GM19468 (cell line): Measurements from ENCODE around the gene BMP8A.
"Not testable (repeated sequence)": the region's sequence is repeated elsewhere in the genome, so short reads cannot be mapped to it uniquely, and the experiment has no call there.

Source experiments
- ATAC-seq: cut with Tn5 transposase; IDR thresholded peaks from one replicate; pipeline ENCODE4 v1.9.1; 2021; ENCODE audit warnings: mild to moderate bottlenecking, moderate library complexity, moderate number of reproducible peaks; ENCODE audit not compliant: unreplicated experiment; ENCODE audit errors: extremely low read depth

Gene BMP8A

GRCh38 chr1:39500862-39501389 lies 9.5 kb downstream of the BMP8A start:
- ATAC-seq = no peak

GRCh38 chr1:39501666-39502065 lies 10.2 kb downstream of the BMP8A start:
- ATAC-seq = no peak

- ATAC-seq = not testable (repeated sequence)
These were observed 13.0 kb downstream of the BMP8A start for GRCh38 chr1:39504436-39504835.

- ATAC-seq = no peak
These were observed 13.9 kb downstream of the BMP8A start for GRCh38 chr1:39505289-39505688.

GRCh38 chr1:39507230-39507928 lies 15.9 kb downstream of the BMP8A start:
- ATAC-seq = no peak

GRCh38 chr1:39508266-39508665 lies 16.8 kb downstream of the BMP8A start:
- no peak for ATAC-seq

- no peak for ATAC-seq
These were observed 17.4 kb downstream of the BMP8A start for GRCh38 chr1:39508857-39509305.

GRCh38 chr1:39509360-39510009 lies 18.0 kb downstream of the BMP8A start:
- peak; percentile 7 for ATAC-seq

- ATAC-seq = not testable (repeated sequence)
These were observed 19.2 kb downstream of the BMP8A start for GRCh38 chr1:39510570-39511186.

- ATAC-seq = not testable (repeated sequence)
These were observed 20.0 kb downstream of the BMP8A start for GRCh38 chr1:39511477-39511876.

GRCh38 chr1:39512234-39512847 lies 20.9 kb downstream of the BMP8A start:
- not testable (repeated sequence) for ATAC-seq

GRCh38 chr1:39514710-39515124 lies 23.3 kb downstream of the BMP8A start:
- not testable (repeated sequence) for ATAC-seq

- ATAC-seq = not testable (repeated sequence)
These were observed 24.0 kb downstream of the BMP8A start for GRCh38 chr1:39515131-39516086.

- ATAC-seq = not testable (repeated sequence)
These were observed 25.4 kb downstream of the BMP8A start for GRCh38 chr1:39516841-39517240.

- not testable (repeated sequence) for ATAC-seq
These were observed 26.5 kb downstream of the BMP8A start for GRCh38 chr1:39517936-39518335.

- ATAC-seq = not testable (repeated sequence)
These were observed 27.9 kb downstream of the BMP8A start for GRCh38 chr1:39519376-39519775.

GRCh38 chr1:39522221-39522620 lies 30.8 kb downstream of the BMP8A start:
- ATAC-seq = not testable (repeated sequence)

GRCh38 chr1:39522661-39523567 lies 31.5 kb downstream of the BMP8A start:
- ATAC-seq = no peak
